Tibial artery (tissue), 4 donors: ENCODE measurements around the gene TMEM229B.

Source experiments
- DNase-seq, 2 donors: peaks; one replicate each; pipeline ENCODE4 v3.0.0-alpha.2; 2019
- H3K27ac ChIP-seq, 2 donors: fragments of 200-600 bp; sonication (generic) in 1 of 2; 1 replicate in 1 of 2; 2 replicates in 1 of 2; pipeline ENCODE4 v1.5.1; 2018 to 2019; ENCODE audit warnings: mild to moderate bottlenecking in 1 of 2
- H3K27me3 ChIP-seq, 2 donors: fragments of 200-600 bp; sonication (generic) in 1 of 2; one replicate each; pipeline versions ENCODE4 v1.5.1 to v1.6.0; 2016 to 2019
- H3K36me3 ChIP-seq, 3 donors: fragments of 200-600 bp; sonication (generic) in 2 of 3; one replicate each; pipeline ENCODE4 v1.5.1; 2016 to 2019; ENCODE audit warnings: mild to moderate bottlenecking in 2 of 3
- H3K4me1 ChIP-seq, 4 donors: fragments of 200-600 bp; sonication (generic) in 2 of 4; 1 replicate in 3 of 4; 2 replicates in 1 of 4; pipeline ENCODE4 v1.5.1; 2016 to 2019
- H3K4me3 ChIP-seq, 2 donors: fragments of 200-600 bp; sonication (generic) in 1 of 2; 1 replicate in 1 of 2; 2 replicates in 1 of 2; pipeline ENCODE4 v1.5.1; 2018 to 2019; ENCODE audit warnings: mild to moderate bottlenecking in 2 of 2
- H3K9me3 ChIP-seq, 3 donors: fragments of 200-600 bp; sonication (generic) in 1 of 3; one replicate each; pipeline ENCODE4 v1.5.1; 2016 to 2019
- intact Hi-C: fragments of 100-400 bp; cut with DNase I; formaldehyde crosslinking; loops from one replicate; pipeline ENCODE4 v1.15.0; 2023; ENCODE audit warnings: low total_unique reads
- TF ChIP-seq, protein P1 (sequence below), 2 experiments: fragments of 200-600 bp in 1 of 2; fragments of 450-650 bp in 1 of 2; IDR thresholded peaks; one replicate each; pipeline ENCODE4 v1.5.1; 2017 to 2019; ENCODE audit warnings: antibody characterized with exemption in 2 of 2, mild to moderate bottlenecking in 1 of 2, moderate library complexity in 1 of 2

Gene TMEM229B

GRCh38 chr14:67435603-67436002 is 52.9 kb downstream of the TMEM229B start:
- Histone ChIP-seq H3K27me3 (peaks cover 0 to 8% of the 10 kb centered on the region in 2 donors), H3K36me3 (no peaks in the 10 kb centered on the region), H3K9me3 (no peaks in the 10 kb centered on the region), H3K27ac (no peak overlapping the region), H3K4me3 (no peak overlapping the region), H3K4me1 (peaks cover 0 to 8% (median 0%) of the 10 kb centered on the region in 4 donors)
- DNase-seq, result no peak
- intact Hi-C loops, result no loop called here
- TF ChIP-seq, protein P1, sequence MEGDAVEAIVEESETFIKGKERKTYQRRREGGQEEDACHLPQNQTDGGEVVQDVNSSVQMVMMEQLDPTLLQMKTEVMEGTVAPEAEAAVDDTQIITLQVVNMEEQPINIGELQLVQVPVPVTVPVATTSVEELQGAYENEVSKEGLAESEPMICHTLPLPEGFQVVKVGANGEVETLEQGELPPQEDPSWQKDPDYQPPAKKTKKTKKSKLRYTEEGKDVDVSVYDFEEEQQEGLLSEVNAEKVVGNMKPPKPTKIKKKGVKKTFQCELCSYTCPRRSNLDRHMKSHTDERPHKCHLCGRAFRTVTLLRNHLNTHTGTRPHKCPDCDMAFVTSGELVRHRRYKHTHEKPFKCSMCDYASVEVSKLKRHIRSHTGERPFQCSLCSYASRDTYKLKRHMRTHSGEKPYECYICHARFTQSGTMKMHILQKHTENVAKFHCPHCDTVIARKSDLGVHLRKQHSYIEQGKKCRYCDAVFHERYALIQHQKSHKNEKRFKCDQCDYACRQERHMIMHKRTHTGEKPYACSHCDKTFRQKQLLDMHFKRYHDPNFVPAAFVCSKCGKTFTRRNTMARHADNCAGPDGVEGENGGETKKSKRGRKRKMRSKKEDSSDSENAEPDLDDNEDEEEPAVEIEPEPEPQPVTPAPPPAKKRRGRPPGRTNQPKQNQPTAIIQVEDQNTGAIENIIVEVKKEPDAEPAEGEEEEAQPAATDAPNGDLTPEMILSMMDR (IDR thresholded peaks at IDR 0.05), result no peak

DNA sequence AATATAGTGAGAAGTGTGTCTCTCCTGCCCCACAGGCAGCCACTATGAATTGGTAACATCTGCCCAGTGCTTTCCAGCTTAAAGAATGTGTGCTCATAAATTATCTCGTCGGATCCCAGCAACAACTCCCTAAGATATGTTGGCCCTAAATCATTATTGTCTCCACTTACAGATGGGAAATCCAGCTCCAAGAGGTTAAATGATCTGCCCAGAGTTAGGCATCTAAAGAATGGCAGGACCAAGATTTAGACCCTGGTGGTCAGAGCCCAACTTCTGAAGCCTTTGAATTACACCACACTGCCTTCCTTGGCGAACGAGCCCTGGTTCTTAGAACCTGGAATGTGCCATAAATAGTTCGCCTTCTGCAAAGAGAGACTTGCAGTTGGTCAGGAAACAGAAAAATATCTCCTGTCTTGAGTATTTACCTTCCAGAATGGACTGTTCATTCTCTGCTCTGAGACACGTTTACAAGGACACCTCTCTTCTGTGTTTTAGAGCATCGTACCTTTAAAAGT is 56.4 kb downstream of the TMEM229B start:
- no peak for DNase-seq
- Histone ChIP-seq H3K9me3 (no peaks in the 10 kb centered on the region), H3K4me3 (no peak overlapping the region), H3K27me3 (peaks cover 0 to 6% of the 10 kb centered on the region in 2 donors), H3K4me1 (peaks cover 0 to 8% (median 0%) of the 10 kb centered on the region in 4 donors), H3K36me3 (no peaks in the 10 kb centered on the region), H3K27ac (no peak overlapping the region)
- TF ChIP-seq, protein P1 (IDR thresholded peaks at IDR 0.05), result no peak
- intact Hi-C loops, result no loop called here

DNA sequence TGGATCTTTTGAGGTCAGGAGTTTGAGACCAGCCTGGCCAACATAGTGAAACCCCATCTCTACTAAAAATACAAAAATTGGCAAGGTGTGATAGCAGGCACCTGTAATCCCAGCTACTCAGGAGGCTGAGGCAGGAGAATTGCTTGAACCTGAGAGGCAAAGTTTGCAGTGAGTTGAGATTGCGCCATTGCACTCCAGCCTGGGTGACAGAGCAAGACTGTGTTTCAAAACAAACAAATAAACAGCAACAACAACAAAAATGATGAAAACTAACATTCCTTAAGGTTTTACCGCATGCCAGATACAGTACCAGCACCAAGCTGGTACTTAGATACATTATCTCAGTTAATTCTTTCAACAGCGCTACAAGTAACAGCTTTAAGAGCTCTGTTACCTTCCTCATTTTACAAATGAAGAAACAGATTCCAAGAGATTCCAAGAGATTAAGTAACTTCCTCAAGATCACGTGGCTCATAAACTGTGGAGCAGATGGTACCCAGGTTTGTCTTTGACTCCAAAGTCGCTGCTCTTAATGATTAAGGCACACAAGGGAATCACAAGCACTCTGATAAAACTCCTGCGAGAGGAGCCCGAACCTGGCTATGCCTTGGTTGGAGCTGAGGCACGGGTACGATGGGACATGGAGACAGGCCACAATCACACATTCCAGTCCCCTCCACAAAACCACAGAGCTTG is 58.9 kb downstream of the TMEM229B start:
- peaks cover 0 to 11% (median 0%) of the 10 kb centered on the region in 4 donors for H3K4me1 ChIP-seq
- intact Hi-C loops, result loop anchor here (5.0 kb wide), 1 partner anchor 143 kb away; no protein-coding TSS in a partner anchor
- H3K9me3 ChIP-seq, result no peaks in the 10 kb centered on the region
- DNase-seq, result no peak
- no peak overlapping the region for H3K27ac ChIP-seq
- H3K4me3 ChIP-seq, result no peak overlapping the region
- H3K36me3 ChIP-seq, result no peaks in the 10 kb centered on the region
- H3K27me3 ChIP-seq, result peaks cover 0 to 21% of the 10 kb centered on the region in 2 donors
- TF ChIP-seq, protein P1 (IDR thresholded peaks at IDR 0.05), result no peak

- TF ChIP-seq, protein P1 (IDR thresholded peaks at IDR 0.05), result no peak
- Histone ChIP-seq H3K9me3 (no peaks in the 10 kb centered on the region), H3K4me1 (peaks cover 0 to 11% (median 0%) of the 10 kb centered on the region in 4 donors), H3K27ac (no peak overlapping the region), H3K36me3 (no peaks in the 10 kb centered on the region), H3K4me3 (no peak overlapping the region), H3K27me3 (peaks cover 0 to 31% of the 10 kb centered on the region in 2 donors)
- intact Hi-C loops, result loop anchor here (5.0 kb wide), 1 partner anchor 144 kb away; no protein-coding TSS in a partner anchor
- no peak for DNase-seq
Observed at GRCh38 chr14:67428501-67429031, 60.0 kb downstream of the TMEM229B start.

- Histone ChIP-seq H3K9me3 (no peaks in the 10 kb centered on the region), H3K36me3 (no peaks in the 10 kb centered on the region), H3K27me3 (peaks cover 0 to 34% of the 10 kb centered on the region in 2 donors), H3K4me3 (no peak overlapping the region), H3K4me1 (peaks cover 0 to 5% (median 0%) of the 10 kb centered on the region in 4 donors), H3K27ac (no peak overlapping the region)
- TF ChIP-seq, protein P1 (IDR thresholded peaks at IDR 0.05), result peak; percentile 77 to 78
- intact Hi-C loops, result loop anchor here (5.0 kb wide), 1 partner anchor 145 kb away; no protein-coding TSS in a partner anchor
- peak; percentile 59 to 77 for DNase-seq
Observed at GRCh38 chr14:67426983-67427606, 61.4 kb downstream of the TMEM229B start.
